Kidney (tissue), 14 donors: ENCODE measurements around the gene GGT5. TPM values are rescaled to one million over a fixed set of nuclear protein-coding genes. Genes with fewer than 3 reads are reported as not detected.

Source experiments
- DNase-seq, 5 donors: peaks; one replicate each; pipeline ENCODE4 v3.0.0-alpha.2; 2013 to 2020
- FAIRE-seq: peaks from 2 replicates; lab custom pipeline; 2012; peaks lifted over from hg19 to GRCh38; lab: Jason Lieb, UNC
- H3K27ac ChIP-seq, 2 donors: one replicate each; pipeline ENCODE4 v1.7.0; 2013; ENCODE audit warnings: low read depth in 2 of 2, low read length in 2 of 2, inconsistent platforms in 1 of 2
- H3K27me3 ChIP-seq: one replicate; pipeline ENCODE4 v1.7.1; 2013; ENCODE audit warnings: low read length, inconsistent platforms; ENCODE audit not compliant: control insufficient read depth, insufficient read depth
- H3K36me3 ChIP-seq, 3 donors: one replicate each; pipeline versions ENCODE4 v1.7.0 to v1.7.1; 2013; ENCODE audit warnings: low read length in 3 of 3, control low read depth in 1 of 3, inconsistent platforms in 1 of 3; ENCODE audit not compliant: insufficient read depth in 3 of 3, control insufficient read depth in 2 of 3
- H3K4me1 ChIP-seq, 3 donors: one replicate each; pipeline versions ENCODE4 v1.7.0 to v1.7.1; 2013; ENCODE audit warnings: low read length in 3 of 3, inconsistent platforms in 1 of 3, low read depth in 1 of 3; ENCODE audit not compliant: control insufficient read depth in 2 of 3, insufficient read depth in 2 of 3
- H3K4me3 ChIP-seq, 3 donors: one replicate each; pipeline versions ENCODE4 v1.7.0 to v1.8.1; 2013; ENCODE audit warnings: low read length in 3 of 3, control low read depth in 1 of 3, inconsistent platforms in 1 of 3
- H3K9ac ChIP-seq, 3 donors: one replicate each; pipeline versions ENCODE4 v1.7.0 to v1.7.1; 2013; ENCODE audit warnings: low read length in 3 of 3, control low read depth in 1 of 3, inconsistent platforms in 1 of 3
- H3K9me3 ChIP-seq, 3 donors: one replicate each; pipeline versions ENCODE4 v1.7.0 to v1.7.1; 2013; ENCODE audit warnings: low read length in 3 of 3, control low read depth in 1 of 3, inconsistent platforms in 1 of 3; ENCODE audit not compliant: control insufficient read depth in 2 of 3, insufficient read depth in 1 of 3
- CTCF ChIP-seq: IDR thresholded peaks from 3 replicates; pipeline ENCODE4 v1.5.1; 2012; ENCODE audit warnings: mild to moderate bottlenecking, moderate library complexity, borderline replicate concordance; ENCODE audit not compliant: insufficient read depth; ENCODE audit errors: extremely low read depth
- intact Hi-C: fragments of 100-400 bp; cut with DNase I; formaldehyde crosslinking; loops from one replicate; pipeline ENCODE4 v1.11.1; 2022
- polyA plus RNA-seq: library from polyadenylated mRNA; stranded (reverse); fragments of 350-450 nt; fragmentation: Illumina TruSeq; extraction: RNeasy Lipid Tissue Mini Kit (QIAGEN cat#74804); gene quantifications from one replicate; pipeline ENCODE4 v1.2.3, GENCODE V29; 2014; ENCODE audit warnings: low read depth, low replicate concordance; ENCODE audit not compliant: insufficient read depth
- total RNA-seq: library from RNA; stranded (reverse); fragmentation: NEBNext Ultra II Directional; extraction: Animal tissue kit (Norgen Biotek cat#: 25700); gene quantifications from one replicate; pipeline ENCODE4 v1.2.1, GENCODE V29; 2021
- donor health status: control.
- donor health status: control.
- donor health status: control.
- donor health status: control.
- donor health status: control.
- donor health status: DM: yes; HTN: yes; CAD: no.
- donor health status: Normal renal cell carcinoma (clear cell type).

GGT5 gene
- total and polyA plus RNA-seq, 2 donors from 2014 or later: 63.2 to 103 TPM

- peak; percentile 63 to 91 (median 74) for DNase-seq
- Histone ChIP-seq H3K4me3 (no peak overlapping the region), H3K4me1 (no peaks in the 10 kb centered on the region), H3K27ac (no peak overlapping the region), H3K9ac (no peak overlapping the region), H3K27me3 (no peaks in the 10 kb centered on the region), H3K36me3 (peaks cover 0 to 14% (median 8%) of the 10 kb centered on the region in 3 donors), H3K9me3 (no peaks in the 10 kb centered on the region)
- FAIRE-seq: no peak
- intact Hi-C loops: no loop called here
- peak; percentile 73 for TF ChIP-seq CTCF
Measured at GRCh38 chr22:24175160-24175808, 69.6 kb downstream of the GGT5 start.

- DNase-seq (no peak), FAIRE-seq (no peak)
- Histone ChIP-seq H3K4me3 (no peak overlapping the region), H3K27ac (no peak overlapping the region), H3K27me3 (no peaks in the 10 kb centered on the region), H3K36me3 (peaks cover 2 to 25% (median 14%) of the 10 kb centered on the region in 3 donors), H3K4me1 (no peaks in the 10 kb centered on the region), H3K9me3 (no peaks in the 10 kb centered on the region), H3K9ac (no peak overlapping the region)
- intact Hi-C loops: no loop called here
- TF ChIP-seq CTCF: no peak
Measured at GRCh38 chr22:24171822-24172221, 73.1 kb downstream of the GGT5 start.

DNA sequence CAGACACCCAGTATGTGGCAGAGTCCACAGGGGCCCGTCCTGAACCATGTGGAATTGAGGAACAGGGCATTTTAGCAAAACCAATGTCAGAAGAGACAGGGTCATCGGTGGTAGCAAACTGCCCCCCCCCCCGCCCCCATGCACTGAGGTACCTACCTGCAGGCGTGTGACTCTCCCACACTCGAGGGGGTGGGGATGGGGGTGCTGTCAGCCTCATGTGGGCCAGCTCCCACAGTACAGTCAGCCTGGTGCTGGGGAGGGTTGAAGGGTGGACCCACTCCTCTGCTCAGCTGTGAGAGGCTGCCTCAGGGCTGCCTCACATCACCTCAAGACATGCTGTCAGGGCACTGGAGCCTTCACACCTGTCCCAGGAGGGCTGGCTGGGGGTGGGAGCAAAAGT is 74.2 kb downstream of the GGT5 start:
- Histone ChIP-seq H3K36me3 (peaks cover 2 to 29% (median 16%) of the 10 kb centered on the region in 3 donors), H3K4me1 (no peaks in the 10 kb centered on the region), H3K27ac (no peak overlapping the region), H3K27me3 (no peaks in the 10 kb centered on the region), H3K9ac (no peak overlapping the region), H3K4me3 (no peak overlapping the region), H3K9me3 (no peaks in the 10 kb centered on the region)
- intact Hi-C loops: no loop called here
- no peak for TF ChIP-seq CTCF
- DNase-seq (no peak), FAIRE-seq (no peak)
